Stimulated activated CD4-positive, alpha-beta T cell treated with anti-CD3 and anti-CD28 coated beads, Interleukin-2, amount 100 ng/mL, for 24 hours (primary cell): ENCODE data around the gene MYCBP2.
"Not testable (repeated sequence)": the region's sequence is repeated elsewhere in the genome, so short reads cannot be mapped to it uniquely, and the experiment has no call there.

Experiments used
- DNase-seq, 2 donors: peaks; one replicate each; pipeline ENCODE4 v3.0.0-alpha.2; 2020

MYCBP2 gene

DNA sequence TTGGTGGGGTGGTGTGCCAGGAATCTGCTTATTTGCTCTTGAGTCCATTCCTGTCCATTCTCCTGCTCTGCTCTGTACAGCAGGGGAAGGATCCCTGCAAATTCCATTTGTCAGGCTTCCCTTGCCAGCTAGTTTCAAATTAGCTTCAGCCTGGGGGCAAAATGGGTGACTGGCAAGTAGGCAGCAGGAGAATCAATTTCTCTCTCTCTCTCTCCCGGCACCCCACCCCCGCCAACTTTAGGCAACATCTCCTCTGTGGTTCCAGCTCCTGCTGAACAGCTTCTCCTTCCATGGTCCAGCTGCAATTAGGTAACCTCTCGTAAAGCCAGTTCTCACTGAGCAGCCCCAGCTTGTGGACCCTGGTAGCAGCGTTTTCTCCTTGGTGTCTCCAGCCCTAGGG, 6.7 kb upstream of the MYCBP2 start:
- no peak for DNase-seq

DNA sequence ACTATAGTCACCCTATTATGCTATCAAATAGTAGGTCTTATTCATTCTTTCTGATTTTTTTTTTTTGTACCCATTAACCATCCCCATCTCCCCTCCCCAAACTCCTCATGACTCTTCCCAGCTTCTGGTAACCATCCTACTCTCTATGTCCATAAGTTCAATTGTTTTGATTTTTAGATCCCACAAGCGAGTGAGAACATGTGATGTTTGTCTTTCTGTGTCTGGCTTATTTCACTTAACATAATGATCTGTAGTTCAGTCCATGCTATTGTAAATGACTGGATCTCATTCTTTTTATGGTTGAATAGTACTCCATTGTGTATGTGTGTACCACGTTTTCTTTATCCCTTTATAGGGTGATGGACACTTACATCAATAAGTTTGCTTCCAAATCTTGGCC, 4.5 kb upstream of the MYCBP2 start:
- no peak for DNase-seq

DNA sequence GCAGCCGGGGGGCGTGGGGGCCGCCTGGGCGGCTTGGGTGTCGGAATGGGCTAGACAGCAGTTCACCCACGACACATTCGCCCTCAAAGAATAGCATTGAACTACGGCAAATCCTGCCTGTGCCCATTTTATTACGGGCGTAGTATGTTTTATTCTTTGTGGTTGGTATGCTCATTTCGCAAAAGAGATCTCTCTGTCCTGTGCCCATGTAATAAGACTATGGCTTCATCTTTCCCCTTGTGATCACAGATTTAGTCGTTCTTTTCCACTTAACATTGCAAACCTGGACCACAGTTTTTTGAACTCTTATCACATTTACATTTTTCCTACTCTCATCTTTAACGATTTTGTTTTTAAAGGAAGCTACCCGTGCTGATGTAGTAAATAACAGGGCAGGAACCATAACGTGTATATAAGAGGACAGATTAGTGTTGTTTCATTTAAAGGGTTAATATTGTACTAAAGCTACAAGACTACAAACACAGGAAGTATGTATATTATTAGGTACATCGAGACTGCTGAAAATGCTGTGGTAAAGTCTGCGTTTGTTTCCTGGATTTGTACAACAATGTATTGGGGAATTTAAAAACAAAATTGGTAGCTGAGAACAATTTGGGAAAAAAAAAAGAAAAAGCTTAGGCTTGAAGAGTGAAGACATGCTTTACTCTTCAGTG, 3.2 kb upstream of the MYCBP2 start:
- no peak for DNase-seq

GRCh38 chr13:77329133-77329910, 2.4 kb upstream of the MYCBP2 start:
- DNase-seq, result peak; percentile 87 to 88

DNA sequence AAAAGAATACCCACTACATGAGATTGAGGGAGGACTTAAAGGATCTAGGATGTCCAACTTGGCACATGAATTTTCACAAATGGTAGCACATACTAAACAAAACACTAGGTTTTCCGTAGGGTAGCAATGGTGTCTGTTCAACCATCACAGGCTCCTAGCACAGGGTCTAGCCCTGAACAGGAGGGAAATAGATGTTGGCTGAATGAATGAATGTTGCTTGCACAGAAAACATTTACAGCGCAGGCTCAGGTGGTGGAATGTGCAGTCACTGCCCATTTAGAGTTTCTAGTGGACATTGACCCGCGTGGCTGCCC, 1.9 kb upstream of the MYCBP2 start:
- no peak for DNase-seq

- peak in 1 of 2 donors; percentile 16 for DNase-seq
Observed at GRCh38 chr13:77325371-77325980, 1.4 kb downstream of the MYCBP2 start.

- no peak for DNase-seq
Observed at GRCh38 chr13:77323858-77324257, 3.0 kb downstream of the MYCBP2 start.

DNA sequence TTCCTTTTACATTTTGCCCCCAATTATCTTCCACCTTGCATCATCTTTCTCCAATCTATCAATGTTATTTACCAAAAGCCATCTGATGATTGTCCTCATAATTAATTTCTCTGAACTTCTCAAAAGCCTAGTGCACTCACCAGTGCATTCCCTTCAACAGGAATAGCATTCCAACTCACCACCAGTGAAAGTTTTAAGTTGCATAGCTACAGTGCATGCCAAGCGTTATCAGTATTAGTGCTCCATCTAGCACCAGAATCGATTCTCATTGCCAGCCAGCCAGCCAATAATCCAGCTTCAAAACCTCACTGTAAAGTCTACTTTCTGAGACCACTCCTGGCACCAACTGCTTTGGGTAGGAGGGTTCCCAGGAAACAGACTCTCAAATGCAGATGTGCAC, 7.4 kb downstream of the MYCBP2 start:
- DNase-seq, result no peak

- DNase-seq, result no peak
Observed at GRCh38 chr13:77318741-77319140, 8.2 kb downstream of the MYCBP2 start.

GRCh38 chr13:77316430-77316829, 10.5 kb downstream of the MYCBP2 start:
- no peak for DNase-seq

GRCh38 chr13:77315509-77315908, 11.4 kb downstream of the MYCBP2 start:
- DNase-seq, result not testable (repeated sequence)

DNA sequence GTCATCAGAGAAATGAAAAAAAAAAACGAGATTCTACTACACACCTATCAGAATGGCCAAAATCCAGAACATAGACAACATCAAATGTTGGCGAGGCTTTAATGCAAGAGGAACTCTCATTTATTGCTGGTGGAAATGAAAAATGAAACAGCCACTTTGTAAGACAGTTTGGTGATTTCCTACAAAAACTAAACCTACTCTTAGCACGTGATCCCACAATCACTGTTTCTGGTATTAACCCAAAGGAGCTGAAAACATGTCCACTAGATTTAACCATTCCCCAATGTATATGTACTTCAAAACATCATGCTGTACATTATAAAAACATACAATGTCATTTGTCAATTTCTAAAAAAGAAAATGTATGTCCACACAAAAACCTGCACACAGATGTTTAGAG, 13.0 kb downstream of the MYCBP2 start:
- no peak for DNase-seq

DNA sequence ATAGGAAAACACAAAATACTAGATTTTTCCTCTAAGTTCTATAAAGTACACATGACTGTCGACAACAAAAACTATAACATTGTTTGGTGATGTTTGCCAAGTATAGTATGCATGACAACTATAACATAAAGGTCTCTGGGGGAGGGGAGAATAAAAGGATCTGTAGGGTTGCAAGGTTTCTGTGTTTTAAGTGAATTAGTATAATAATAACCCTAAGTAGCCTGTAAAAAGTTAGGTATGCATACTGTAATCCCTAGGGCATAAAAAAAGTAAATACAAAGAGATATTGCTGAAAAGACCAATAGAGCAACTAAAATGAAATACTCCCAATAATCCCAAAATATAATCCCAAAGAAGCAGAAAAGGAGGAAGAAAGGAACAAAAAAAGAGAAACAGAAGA, 14.6 kb downstream of the MYCBP2 start:
- DNase-seq, result no peak

GRCh38 chr13:77310579-77311279, 16.2 kb downstream of the MYCBP2 start:
- DNase-seq, result no peak

GRCh38 chr13:77310161-77310560, 16.7 kb downstream of the MYCBP2 start:
- no peak for DNase-seq

DNA sequence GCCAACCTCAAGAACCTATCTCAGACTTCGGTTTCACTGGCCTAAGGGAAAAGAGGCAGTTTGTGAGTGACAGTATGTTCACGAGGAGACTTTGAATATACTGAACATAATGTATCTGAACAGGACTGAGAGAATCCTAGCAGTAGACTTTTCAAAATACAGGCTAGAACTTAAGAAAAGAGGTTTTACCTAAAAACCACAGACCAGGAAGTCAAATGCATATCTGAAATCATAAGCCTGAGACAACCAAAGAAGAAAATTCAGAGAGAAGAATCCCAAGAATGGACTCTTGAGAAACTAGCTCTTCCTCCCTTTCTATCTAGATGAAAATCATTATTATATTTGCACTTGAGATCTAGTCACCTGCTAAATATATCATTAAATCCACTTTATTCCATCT, 17.6 kb downstream of the MYCBP2 start:
- DNase-seq, result no peak

DNA sequence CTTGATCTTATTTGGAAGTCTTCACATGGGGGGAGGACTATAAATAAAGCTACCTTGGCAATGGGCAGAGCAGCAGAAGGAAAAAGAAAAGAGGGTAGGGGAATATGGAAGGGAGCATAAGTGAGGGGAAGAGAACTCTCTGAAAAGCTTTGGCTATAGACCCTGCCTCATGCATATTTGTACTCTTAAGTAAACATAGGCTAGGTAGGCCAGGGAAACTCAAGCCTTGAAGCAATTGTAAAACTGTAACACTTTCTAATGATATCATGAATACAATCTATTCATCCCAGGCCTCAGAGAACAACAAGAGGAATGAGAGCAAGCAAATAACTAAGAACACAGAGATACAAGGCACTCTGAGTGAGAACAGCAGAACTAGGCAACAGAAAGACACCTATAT, 20.4 kb downstream of the MYCBP2 start:
- DNase-seq, result no peak

- DNase-seq, result no peak
Observed at GRCh38 chr13:77305266-77305665, 21.6 kb downstream of the MYCBP2 start.

- DNase-seq, result no peak
Observed at GRCh38 chr13:77300176-77301037, 26.5 kb downstream of the MYCBP2 start.

GRCh38 chr13:77299587-77299986, 27.3 kb downstream of the MYCBP2 start:
- no peak for DNase-seq

- DNase-seq, result no peak
Observed at GRCh38 chr13:77298426-77298825, 28.5 kb downstream of the MYCBP2 start.

DNA sequence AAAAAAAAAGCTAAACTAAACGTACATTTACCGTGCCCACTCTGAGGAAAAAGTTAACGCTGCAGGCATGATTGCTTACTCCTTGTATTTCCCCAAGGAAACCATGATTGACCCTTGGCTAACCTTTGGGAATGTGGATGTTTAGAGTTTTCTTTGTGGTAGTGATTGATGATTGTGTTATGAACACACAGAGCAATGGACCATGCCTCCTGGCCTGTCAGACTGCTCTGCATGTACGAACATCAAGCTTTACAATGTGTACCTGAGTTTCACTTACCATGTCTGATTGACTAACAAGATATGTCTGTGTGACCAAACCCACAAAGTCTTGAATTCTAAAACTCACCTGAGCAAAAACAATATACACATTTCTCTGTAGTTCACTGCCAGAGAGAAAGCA, 35.1 kb downstream of the MYCBP2 start:
- no peak for DNase-seq

- no peak for DNase-seq
Observed at GRCh38 chr13:77290342-77290741, 36.6 kb downstream of the MYCBP2 start.
